ENCODE results near the gene TPI1. TPM values are rescaled to one million over a fixed set of nuclear protein-coding genes. Genes with fewer than 3 reads are reported as not detected.

The TPI1 gene
- total RNA-seq, 4 donors from 2014 or later, result 360 to 671 (median 400) TPM

- in situ Hi-C loops (cut with MboI; ENCODE audit: low pct_ligation_motif_present in 1 of 4, low pct_unique_long_range_greater_than_20kb in 1 of 4, low sequenced_read_pairs in 3 of 4) (loop anchor here in 2 of 4 donors (25.0 kb wide), 1 partner anchor 95 kb away; no protein-coding TSS in a partner anchor), intact Hi-C loops (cut with DNase I; ENCODE audit: low total_unique reads) (no loop called here)
- no peaks in the 10 kb centered on the region for H3K36me3 ChIP-seq
- peaks cover 2 to 25% (median 18%) of the 10 kb centered on the region in 4 donors for H3K4me1 ChIP-seq
- 85 to 86% methylated on average over 4 of the region's 4 CpGs for WGBS, 2 donors (ENCODE audit: low coverage in 1 of 2)
- TF ChIP-seq POLR2A (IDR thresholded peaks at IDR 0.05) (no peak), CTCF (IDR thresholded peaks at IDR 0.05) (no peak), EP300 (IDR thresholded peaks at IDR 0.05; ENCODE audit: low read depth) (no peak), POLR2AphosphoS5 (IDR thresholded peaks at IDR 0.05) (no peak)
- H3K9me3 ChIP-seq, result no peaks in the 10 kb centered on the region
- DNase-seq, result no peak
- H3K27me3 ChIP-seq, result peaks cover 32% of the 10 kb centered on the region
- H3K27ac ChIP-seq, result no peak overlapping the region
- no peak overlapping the region for H3K4me3 ChIP-seq
Observed at GRCh38 chr12:6832125-6832524, 35.2 kb upstream of the TPI1 start.

- no peak for DNase-seq
- peaks cover 0 to 14% (median 12%) of the 10 kb centered on the region in 4 donors for H3K4me1 ChIP-seq
- no peak overlapping the region for H3K27ac ChIP-seq
- H3K4me3 ChIP-seq, result no peak overlapping the region
- no peaks in the 10 kb centered on the region for H3K36me3 ChIP-seq
- H3K9me3 ChIP-seq, result no peaks in the 10 kb centered on the region
- TF ChIP-seq POLR2AphosphoS5 (IDR thresholded peaks at IDR 0.05) (no peak), EP300 (IDR thresholded peaks at IDR 0.05; ENCODE audit: low read depth) (no peak), CTCF (IDR thresholded peaks at IDR 0.05) (no peak), POLR2A (IDR thresholded peaks at IDR 0.05) (no peak)
- WGBS, 2 donors (ENCODE audit: low coverage in 1 of 2), result 67% methylated on average over 6 of the region's 6 CpGs; no CpG with 5 or more reads in 1 of the 2 donors
- intact Hi-C loops (cut with DNase I; ENCODE audit: low total_unique reads) (no loop called here), in situ Hi-C loops (cut with MboI; ENCODE audit: low pct_ligation_motif_present in 1 of 4, low pct_unique_long_range_greater_than_20kb in 1 of 4, low sequenced_read_pairs in 3 of 4) (loop anchor here in 2 of 4 donors (25.0 kb wide), 1 partner anchor 96 kb away; no protein-coding TSS in a partner anchor)
- peaks cover 22% of the 10 kb centered on the region for H3K27me3 ChIP-seq
Observed at GRCh38 chr12:6833189-6833890, 34.0 kb upstream of the TPI1 start.

GRCh38 chr12:6834254-6834653, 33.1 kb upstream of the TPI1 start:
- Histone ChIP-seq H3K27ac (no peak overlapping the region), H3K27me3 (peaks cover 13% of the 10 kb centered on the region), H3K36me3 (no peaks in the 10 kb centered on the region), H3K4me1 (peaks cover 0 to 7% (median 5%) of the 10 kb centered on the region in 4 donors), H3K4me3 (no peak overlapping the region), H3K9me3 (no peaks in the 10 kb centered on the region)
- 40 to 53% methylated on average over 1 of the region's 1 CpG for WGBS, 2 donors (ENCODE audit: low coverage in 1 of 2)
- intact Hi-C loops (cut with DNase I; ENCODE audit: low total_unique reads), result no loop called here
- TF ChIP-seq EP300 (IDR thresholded peaks at IDR 0.05; ENCODE audit: low read depth) (no peak), CTCF (IDR thresholded peaks at IDR 0.05) (no peak), POLR2A (IDR thresholded peaks at IDR 0.05) (no peak), POLR2AphosphoS5 (IDR thresholded peaks at IDR 0.05) (no peak)
- in situ Hi-C loops (cut with MboI; ENCODE audit: low pct_ligation_motif_present in 1 of 4, low pct_unique_long_range_greater_than_20kb in 1 of 4, low sequenced_read_pairs in 3 of 4), result loop anchor here in 2 of 4 donors (25.0 kb wide), 1 partner anchor 97 kb away; no protein-coding TSS in a partner anchor
- no peak for DNase-seq

- H3K4me1 ChIP-seq, result peaks cover 0 to 1% (median 0%) of the 10 kb centered on the region in 4 donors
- no peak overlapping the region for H3K27ac ChIP-seq
- H3K36me3 ChIP-seq, result no peaks in the 10 kb centered on the region
- peaks cover 7% of the 10 kb centered on the region for H3K27me3 ChIP-seq
- H3K4me3 ChIP-seq, result no peak overlapping the region
- DNase-seq, result no peak
- 61 to 69% methylated on average over 4 to 5 of the region's 5 CpGs for WGBS, 2 donors (ENCODE audit: low coverage in 1 of 2)
- intact Hi-C loops (cut with DNase I; ENCODE audit: low total_unique reads) (no loop called here), in situ Hi-C loops (cut with MboI; ENCODE audit: low pct_ligation_motif_present in 1 of 4, low pct_unique_long_range_greater_than_20kb in 1 of 4, low sequenced_read_pairs in 3 of 4) (loop anchor here in 2 of 4 donors (25.0 kb wide), 1 partner anchor 98 kb away; no protein-coding TSS in a partner anchor)
- no peaks in the 10 kb centered on the region for H3K9me3 ChIP-seq
- TF ChIP-seq POLR2AphosphoS5 (IDR thresholded peaks at IDR 0.05) (no peak), CTCF (IDR thresholded peaks at IDR 0.05) (no peak), POLR2A (IDR thresholded peaks at IDR 0.05) (no peak), EP300 (IDR thresholded peaks at IDR 0.05; ENCODE audit: low read depth) (no peak)
Observed at GRCh38 chr12:6834873-6835272, 32.5 kb upstream of the TPI1 start.
